ENCODE measurements around the gene PCDHA5.
"Not testable (repeated sequence)": the region's sequence is repeated elsewhere in the genome, so short reads cannot be mapped to it uniquely, and the experiment has no call there.

Gene PCDHA5

DNA sequence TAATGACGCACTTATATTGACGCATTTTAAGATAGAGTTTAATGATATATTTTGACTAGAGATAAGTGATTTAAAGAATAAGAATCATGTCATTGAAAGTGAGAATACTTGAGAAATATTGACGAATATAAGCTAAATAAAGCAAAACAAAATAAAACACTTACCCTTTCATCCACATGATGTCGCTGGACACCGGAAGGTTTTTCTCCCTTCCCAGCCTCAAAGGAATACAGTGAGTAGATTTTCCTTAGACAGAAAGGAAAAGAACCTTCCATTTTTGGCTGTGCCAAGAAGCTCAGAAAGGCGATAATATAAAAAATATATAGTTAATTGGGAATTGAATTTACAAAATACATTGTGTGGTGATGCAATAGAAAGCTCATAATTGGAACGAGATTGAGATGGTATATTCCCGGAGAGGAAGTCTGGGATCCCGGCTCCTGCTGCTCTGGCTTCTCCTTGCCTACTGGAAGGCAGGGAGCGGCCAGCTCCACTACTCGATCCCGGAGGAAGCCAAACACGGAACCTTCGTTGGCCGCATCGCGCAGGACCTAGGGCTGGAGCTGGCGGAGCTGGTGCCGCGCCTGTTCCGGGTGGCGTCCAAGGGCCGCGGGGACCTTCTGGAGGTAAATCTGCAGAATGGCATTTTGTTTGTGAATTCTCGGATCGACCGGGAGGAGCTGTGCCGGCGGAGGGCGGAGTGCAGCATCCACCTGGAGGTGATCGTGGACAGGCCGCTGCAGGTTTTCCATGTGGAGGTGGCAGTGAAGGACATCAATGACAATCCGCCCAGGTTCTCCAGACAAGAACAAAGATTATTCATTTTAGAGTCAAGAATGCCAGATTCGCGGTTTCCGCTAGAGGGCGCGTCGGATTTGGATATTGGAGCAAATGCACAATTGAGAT is at the start of gene PCDHA5:
TSS of gene PCDHA5 (plus strand) at position 239 of the 906 bp plus-strand sequence.
- peak; percentile 34 for DNase-seq

DNA sequence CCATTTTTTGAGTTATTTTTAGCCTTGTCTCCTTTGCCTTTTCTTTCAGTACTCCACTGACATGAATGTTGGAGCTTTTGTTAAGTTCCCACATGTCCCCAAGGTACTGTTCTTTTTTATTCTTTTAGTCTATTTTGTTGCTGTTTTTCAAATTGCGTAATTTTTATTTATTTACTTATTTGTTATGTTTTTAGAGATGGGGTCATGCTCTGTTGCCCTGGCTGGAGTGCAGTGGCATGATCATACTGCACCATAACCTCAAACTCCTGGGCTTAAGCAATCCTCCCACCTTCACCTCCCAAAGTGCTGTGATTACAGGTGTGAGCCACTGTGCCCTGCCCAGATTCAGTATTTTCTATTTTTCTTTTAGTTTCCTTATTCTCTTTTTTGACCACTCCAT is 40.9 kb upstream of the PCDHA5 start:
- DNase-seq: no peak

DNA sequence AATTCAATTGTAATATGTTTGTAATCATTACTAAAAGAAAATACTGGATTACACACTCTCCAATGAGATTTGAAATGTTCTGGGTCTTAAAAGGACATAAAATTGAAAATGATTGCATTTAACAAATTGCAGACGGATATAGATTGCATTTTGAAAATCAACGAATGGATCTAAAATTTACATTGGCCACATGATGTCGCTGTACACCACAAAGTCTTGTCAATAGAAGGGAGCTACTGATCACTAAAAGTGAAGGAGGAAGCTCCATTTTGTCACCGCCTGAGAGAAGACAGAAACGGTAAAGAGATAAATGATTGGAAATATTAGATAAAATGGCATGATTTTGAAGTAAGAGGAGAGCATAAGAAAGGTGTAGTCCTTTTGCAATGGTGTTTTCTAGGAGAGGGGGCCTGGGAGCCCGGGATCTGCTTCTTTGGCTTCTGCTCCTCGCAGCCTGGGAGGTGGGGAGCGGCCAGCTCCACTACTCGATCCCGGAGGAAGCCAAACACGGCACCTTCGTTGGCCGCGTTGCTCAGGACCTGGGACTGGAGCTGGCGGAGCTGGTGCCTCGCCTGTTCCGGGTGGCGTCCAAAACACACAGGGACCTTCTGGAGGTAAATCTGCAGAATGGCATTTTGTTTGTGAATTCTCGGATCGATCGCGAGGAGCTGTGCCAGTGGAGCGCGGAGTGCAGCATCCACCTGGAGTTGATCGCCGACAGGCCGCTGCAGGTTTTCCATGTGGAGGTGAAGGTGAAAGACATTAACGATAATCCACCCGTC is 35.3 kb upstream of the PCDHA5 start, which contains the start of gene PCDHA1:
TSS of gene PCDHA1 (plus strand) at position 236 of the 782 bp plus-strand sequence.
- DNase-seq: no peak

DNA sequence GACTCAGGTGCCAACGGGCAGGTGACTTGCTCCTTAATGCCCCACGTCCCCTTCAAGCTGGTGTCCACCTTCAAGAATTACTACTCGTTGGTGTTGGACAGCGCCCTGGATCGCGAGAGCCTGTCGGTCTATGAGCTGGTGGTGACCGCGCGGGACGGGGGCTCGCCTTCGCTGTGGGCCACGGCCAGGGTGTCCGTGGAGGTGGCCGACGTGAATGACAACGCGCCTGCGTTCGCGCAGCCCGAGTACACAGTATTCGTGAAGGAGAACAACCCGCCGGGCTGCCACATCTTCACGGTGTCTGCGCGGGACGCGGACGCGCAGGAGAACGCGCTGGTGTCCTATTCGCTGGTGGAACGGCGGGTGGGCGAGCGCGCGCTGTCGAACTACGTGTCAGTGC is 34.0 kb upstream of the PCDHA5 start:
- DNase-seq: not testable (repeated sequence)

DNA sequence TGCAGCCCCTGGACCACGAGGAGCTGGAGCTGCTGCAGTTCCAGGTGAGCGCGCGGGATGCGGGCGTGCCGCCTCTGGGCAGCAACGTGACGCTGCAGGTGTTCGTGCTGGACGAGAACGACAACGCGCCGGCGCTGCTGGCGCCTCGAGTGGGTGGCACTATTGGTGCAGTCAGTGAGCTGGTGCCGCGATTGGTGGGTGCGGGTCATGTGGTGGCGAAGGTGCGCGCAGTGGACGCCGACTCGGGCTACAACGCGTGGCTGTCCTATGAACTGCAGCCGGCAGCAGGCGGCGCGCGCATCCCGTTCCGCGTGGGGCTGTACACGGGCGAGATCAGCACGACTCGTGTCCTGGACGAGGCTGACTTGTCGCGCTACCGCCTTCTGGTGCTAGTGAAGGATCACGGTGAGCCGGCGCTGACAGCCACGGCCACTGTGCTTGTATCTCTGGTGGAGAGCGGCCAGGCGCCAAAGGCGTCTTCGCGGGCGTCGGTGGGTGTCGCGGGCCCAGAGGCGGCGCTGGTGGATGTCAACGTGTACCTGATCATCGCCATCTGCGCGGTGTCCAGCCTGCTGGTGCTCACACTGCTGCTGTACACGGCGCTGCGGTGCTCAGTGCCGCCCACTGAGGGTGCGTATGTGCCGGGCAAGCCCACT is 33.4 kb upstream of the PCDHA5 start:
- not testable (repeated sequence) for DNase-seq

DNA sequence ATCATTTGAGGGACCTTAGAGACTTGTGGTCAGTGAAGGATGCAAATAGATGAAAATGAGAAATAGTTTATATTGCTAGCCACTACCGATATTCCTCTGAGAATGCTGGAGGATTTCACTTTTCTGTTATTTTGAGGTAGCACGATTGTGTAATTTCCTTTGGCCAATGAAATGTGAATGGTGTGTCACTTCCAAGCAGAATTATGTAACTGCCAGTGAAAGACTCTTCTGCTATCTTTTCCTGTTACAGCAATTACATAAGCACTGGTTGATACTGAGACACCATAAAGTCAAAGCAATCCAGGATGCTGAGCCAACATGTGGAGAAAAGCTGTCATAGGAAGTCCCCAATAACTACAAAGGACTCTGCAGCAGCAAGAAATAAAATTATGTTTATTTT is 30.3 kb upstream of the PCDHA5 start:
- no peak for DNase-seq

DNA sequence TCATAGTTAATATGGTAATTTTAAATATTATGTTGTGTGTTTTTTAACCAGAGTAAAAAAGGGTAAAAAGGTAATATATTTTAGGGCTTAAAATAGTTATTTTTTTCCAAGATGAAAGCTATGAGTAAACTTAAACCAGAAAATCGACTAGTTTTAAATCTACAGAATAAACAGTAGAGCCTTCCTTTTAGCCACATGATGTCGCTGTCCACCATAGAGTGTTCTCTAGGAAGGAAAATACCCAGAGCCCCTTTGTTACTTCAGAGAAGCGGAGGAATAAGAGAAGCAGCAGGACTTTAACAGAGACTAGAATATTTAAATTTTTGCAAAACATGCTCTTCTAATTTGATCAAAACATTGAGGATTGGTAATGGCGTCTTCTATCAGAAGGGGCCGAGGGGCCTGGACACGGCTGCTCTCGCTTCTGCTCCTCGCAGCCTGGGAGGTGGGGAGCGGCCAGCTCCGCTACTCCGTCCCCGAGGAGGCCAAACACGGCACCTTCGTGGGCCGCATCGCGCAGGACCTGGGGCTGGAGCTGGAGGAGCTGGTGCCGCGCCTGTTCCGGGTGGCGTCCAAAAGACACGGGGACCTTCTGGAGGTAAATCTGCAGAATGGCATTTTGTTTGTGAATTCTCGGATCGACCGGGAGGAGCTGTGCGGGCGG is 26.7 kb upstream of the PCDHA5 start, which contains the start of gene PCDHA2:
TSS of gene PCDHA2 (plus strand) at position 258 of the 664 bp plus-strand sequence.
- DNase-seq: no peak

DNA sequence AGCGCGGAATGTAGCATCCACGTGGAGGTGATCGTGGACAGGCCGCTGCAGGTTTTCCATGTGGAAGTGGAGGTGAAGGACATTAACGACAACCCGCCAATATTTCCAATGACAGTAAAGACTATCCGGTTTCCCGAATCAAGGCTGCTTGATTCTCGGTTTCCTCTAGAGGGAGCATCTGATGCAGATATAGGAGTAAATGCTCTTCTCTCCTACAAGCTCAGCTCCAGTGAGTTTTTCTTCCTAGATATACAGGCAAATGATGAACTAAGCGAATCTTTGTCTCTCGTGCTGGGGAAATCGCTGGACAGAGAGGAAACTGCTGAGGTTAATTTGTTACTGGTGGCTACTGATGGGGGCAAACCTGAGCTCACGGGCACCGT is 26.2 kb upstream of the PCDHA5 start:
- DNase-seq: no peak

DNA sequence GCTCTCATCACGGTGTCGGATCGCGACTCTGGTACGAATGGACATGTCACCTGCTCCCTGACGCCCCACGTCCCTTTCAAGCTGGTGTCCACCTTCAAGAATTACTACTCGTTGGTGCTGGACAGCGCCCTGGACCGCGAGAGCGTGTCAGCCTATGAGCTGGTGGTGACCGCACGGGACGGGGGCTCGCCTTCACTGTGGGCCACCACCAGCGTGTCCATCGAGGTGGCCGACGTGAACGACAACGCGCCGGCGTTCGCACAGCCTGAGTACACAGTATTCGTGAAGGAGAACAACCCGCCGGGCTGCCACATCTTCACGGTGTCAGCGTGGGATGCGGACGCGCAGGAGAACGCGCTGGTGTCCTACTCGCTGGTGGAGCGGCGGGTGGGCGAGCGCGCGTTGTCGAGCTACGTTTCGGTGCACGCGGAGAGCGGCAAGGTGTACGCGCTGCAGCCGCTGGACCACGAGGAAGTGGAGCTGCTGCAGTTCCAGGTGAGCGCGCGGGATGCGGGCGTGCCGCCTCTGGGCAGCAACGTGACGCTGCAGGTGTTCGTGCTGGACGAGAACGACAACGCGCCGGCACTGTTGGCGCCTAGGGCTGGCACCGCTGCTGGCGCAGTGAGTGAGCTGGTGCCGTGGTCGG is 25.2 kb upstream of the PCDHA5 start:
- not testable (repeated sequence) for DNase-seq

DNA sequence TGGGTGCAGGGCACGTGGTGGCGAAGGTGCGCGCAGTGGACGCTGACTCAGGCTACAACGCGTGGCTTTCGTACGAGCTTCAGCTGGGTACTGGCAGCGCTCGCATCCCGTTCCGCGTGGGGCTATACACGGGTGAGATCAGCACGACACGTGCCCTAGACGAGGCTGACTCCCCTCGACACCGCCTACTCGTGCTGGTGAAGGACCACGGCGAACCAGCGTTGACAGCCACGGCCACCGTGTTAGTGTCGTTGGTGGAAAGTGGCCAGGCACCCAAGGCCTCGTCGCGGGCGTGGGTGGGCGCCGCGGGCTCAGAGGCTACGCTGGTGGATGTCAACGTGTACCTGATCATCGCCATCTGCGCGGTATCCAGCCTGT is 24.7 kb upstream of the PCDHA5 start:
- no peak for DNase-seq

DNA sequence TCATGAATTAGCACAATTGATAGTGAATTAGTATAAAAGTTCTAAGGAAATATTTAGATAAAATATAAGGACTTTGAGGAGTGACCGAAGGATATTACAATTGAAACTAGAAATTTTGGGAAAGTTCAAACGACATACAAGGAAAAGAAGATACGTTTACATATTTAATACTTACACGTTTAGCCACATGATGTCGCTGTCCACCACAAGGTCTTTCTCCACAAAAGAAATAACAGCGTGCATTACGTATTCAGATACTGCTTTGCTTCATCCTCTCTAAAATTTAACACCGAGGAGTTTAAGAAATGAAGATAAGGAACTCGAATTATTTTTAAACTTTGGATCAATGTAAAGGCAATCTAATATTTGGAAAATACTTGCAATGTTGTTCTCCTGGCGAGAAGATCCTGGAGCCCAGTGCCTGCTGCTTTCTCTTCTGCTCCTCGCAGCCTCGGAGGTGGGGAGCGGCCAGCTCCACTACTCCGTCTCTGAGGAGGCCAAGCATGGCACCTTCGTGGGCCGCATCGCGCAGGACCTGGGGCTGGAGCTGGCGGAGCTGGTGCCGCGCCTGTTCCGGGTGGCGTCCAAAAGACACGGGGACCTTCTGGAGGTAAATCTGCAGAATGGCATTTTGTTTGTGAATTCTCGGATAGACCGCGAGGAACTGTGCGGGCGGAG is 20.5 kb upstream of the PCDHA5 start, which contains the start of gene PCDHA3:
TSS of gene PCDHA3 (plus strand) at position 242 of the 678 bp plus-strand sequence.
- no peak for DNase-seq

DNA sequence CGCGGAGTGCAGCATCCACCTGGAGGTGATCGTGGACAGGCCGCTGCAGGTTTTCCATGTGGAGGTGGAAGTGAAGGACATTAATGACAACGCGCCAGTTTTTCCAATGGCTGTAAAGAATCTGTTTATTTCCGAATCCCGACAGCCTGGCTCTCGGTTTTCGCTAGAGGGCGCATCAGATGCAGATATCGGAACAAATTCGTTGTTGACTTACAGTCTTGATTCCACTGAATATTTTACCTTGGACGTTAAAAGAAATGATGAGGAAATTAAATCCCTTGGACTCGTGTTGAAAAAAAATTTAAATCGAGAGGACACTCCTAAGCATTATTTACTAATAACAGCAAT is 19.9 kb upstream of the PCDHA5 start:
- DNase-seq: no peak

DNA sequence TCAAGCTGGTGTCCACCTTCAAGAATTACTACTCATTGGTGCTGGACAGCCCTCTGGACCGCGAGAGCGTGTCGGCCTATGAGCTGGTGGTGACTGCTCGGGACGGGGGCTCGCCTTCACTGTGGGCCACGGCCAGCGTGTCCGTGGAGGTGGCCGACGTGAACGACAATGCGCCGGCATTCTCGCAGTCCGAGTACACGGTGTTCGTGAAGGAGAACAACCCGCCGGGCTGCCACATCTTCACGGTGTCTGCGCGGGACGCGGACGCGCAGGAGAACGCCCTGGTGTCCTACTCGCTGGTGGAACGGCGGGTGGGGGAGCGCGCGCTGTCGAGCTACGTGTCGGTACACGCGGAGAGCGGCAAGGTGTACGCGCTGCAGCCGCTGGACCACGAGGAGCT is 19.0 kb upstream of the PCDHA5 start:
- DNase-seq: not testable (repeated sequence)

DNA sequence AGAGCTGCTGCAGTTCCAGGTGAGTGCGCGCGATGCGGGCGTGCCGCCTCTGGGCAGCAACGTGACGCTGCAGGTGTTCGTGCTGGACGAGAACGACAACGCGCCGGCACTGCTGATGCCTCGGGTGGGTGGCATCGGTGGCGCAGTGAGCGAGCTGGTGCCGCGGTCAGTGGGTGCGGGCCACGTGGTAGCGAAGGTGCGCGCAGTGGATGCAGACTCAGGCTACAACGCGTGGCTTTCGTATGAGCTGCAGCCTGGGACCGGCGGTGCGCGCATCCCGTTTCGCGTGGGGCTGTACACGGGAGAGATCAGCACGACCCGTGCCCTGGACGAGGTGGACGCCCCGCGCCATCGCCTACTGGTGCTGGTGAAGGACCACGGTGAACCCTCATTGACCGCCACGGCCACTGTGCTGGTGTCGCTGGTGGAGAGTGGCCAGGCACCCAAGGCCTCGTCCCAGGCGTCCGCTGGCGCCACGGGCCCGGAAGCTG is 18.6 kb upstream of the PCDHA5 start:
- DNase-seq: no peak

DNA sequence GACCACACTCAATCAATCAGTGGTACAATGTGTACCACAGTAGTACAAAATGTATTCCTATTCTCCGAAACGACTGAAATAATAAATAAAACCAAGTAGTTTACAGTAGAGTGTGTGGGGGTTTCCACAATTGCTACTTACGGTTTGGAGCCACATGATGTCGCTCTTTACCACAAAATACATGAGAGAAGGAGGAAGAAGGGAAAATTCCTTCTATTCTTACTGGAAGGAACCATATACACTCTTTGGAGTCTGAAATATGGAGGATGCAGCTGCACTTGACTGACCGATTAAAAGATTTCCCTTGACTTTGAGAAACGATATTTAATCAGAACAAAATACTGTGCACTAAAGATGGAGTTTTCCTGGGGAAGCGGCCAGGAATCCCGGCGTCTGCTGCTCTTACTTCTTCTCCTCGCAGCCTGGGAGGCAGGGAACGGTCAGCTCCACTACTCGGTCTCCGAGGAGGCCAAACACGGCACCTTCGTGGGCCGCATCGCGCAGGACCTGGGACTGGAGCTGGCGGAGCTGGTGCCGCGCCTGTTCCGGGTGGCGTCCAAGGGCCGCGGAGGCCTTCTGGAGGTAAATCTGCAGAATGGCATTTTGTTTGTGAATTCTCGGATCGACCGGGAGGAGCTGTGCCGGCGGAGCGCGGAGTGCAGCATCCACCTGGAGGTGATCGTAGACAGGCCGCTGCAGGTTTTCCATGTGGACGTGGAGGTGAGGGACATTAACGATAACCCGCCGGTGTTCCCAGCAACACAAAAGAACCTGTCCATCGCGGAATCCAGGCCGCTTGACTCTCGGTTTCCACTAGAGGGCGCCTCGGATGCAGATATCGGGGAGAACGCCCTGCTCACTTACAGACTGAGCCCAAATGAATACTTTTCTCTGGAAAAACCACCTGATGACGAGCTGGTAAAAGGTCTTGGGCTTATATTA is 14.3 kb upstream of the PCDHA5 start, which contains the start of gene PCDHA4:
TSS of gene PCDHA4 (plus strand) at position 235 of the 942 bp plus-strand sequence.
- DNase-seq: no peak

DNA sequence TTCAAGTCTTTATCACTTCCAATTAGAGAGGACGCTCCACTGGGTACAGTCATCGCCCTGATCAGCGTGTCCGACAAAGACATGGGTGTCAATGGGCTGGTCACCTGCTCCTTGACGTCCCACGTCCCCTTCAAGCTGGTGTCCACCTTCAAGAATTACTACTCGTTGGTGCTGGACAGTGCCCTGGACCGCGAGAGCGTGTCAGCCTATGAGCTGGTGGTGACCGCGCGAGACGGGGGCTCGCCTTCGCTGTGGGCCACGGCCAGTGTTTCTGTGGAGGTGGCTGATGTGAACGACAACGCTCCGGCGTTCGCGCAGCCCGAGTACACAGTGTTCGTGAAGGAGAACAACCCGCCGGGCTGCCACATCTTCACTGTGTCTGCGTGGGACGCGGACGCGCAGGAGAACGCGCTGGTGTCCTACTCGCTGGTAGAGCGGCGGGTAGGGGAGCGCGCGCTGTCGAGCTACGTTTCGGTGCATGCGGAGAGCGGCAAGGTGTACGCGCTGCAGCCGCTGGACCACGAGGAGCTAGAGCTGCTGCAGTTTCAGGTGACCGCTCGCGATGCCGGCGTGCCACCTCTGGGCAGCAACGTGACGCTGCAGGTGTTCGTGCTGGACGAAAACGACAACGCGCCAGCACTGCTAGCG is 13.0 kb upstream of the PCDHA5 start:
- DNase-seq: not testable (repeated sequence)

DNA sequence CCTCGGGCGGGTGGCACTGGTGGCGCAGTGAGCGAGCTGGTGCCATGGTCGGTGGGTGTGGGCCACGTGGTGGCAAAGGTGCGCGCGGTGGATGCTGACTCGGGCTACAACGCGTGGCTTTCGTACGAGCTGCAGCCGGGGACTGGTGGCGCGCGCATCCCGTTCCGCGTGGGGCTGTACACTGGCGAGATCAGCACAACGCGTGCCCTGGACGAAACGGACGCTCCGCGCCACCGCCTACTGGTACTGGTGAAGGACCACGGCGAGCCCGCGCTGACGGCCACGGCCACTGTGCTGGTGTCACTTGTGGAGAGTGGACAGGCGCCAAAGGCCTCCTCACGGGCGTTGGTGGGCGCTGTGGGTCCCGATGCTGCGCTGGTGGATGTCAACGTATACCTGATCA is 12.5 kb upstream of the PCDHA5 start:
- DNase-seq: no peak

DNA sequence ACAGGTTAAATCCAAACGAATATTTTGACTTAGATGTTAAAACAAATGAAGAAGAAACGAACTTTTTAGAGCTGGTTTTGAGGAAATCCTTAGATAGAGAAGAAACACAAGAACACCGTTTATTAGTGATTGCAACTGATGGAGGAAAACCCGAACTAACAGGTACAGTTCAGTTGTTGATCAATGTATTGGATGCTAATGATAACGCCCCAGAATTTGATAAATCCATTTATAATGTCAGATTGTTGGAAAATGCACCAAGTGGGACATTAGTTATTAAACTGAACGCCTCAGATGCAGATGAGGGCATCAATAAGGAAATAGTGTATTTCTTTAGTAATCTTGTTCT is 842 bp downstream of the PCDHA5 start:
- no peak for DNase-seq

DNA sequence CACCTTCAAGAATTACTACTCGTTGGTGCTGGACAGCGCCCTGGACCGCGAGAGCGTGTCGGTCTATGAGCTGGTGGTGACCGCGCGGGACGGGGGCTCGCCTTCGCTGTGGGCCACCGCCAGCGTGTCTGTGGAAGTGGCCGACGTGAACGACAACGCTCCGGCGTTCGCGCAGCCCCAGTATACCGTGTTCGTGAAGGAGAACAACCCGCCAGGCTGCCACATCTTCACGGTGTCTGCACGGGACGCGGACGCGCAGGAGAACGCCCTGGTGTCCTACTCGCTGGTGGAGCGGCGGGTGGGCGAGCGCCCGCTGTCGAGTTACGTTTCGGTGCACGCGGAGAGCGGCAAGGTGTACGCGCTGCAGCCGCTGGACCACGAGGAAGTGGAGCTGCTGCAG is 1.6 kb downstream of the PCDHA5 start:
- DNase-seq: not testable (repeated sequence)

DNA sequence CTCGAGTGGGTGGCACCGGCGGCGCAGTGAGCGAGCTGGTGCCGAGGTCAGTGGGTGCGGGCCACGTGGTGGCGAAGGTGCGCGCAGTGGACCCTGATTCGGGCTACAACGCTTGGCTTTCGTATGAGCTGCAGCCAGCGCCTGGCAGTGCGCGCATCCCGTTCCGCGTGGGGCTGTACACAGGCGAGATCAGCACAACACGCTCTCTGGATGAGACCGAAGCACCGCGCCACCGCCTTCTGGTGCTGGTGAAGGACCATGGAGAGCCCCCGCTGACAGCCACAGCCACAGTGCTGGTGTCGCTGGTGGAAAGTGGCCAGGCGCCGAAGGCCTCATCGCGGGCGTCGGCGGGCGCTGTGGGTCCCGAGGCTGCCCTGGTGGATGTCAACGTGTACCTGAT is 2.1 kb downstream of the PCDHA5 start:
- DNase-seq: no peak

All from NCI-H1436 treated with DMSO at 0.1 percent for 48 hours (cell line).